OCI-LY3 (cell line): ENCODE data around the gene HIPK2.

Experiments used
- H2AFZ ChIP-seq: fragments of 200-600, 300-600 bp; shearing (Covaris generic); 2 replicates; pipeline ENCODE4 v1.6.0; 2014; ENCODE audit warnings: antibody characterized with exemption, low read depth, low read length
- H3K27ac ChIP-seq: fragments of 200-600, 300-600 bp; sonication (generic); 2 replicates; pipeline ENCODE4 v1.5.1; 2014; ENCODE audit warnings: mild to moderate bottlenecking, low read length, moderate library complexity, mixed read lengths
- H3K27me3 ChIP-seq: fragments of 200-600, 300-600 bp; sonication (generic); 2 replicates; pipeline ENCODE4 v1.6.1; 2014; ENCODE audit warnings: low read depth, low read length, mixed read lengths
- H3K36me3 ChIP-seq: fragments of 200-600, 300-600 bp; sonication (generic); replicated peaks from 2 replicates; pipeline ENCODE3; 2014; ENCODE audit warnings: low read depth, low read length, mixed read lengths
- H3K4me1 ChIP-seq: fragments of 300-600, 200-600 bp; sonication (generic); 2 replicates; pipeline ENCODE4 v1.6.1; 2014; ENCODE audit warnings: low read length, mixed read lengths
- H3K4me2 ChIP-seq: fragments of 200-600, 300-600 bp; sonication (generic); 2 replicates; pipeline ENCODE4 v1.6.1; 2014; ENCODE audit warnings: low read length, mixed read lengths
- H3K4me3 ChIP-seq: fragments of 300-600, 200-600 bp; sonication (generic); 2 replicates; pipeline ENCODE4 v1.5.1; 2014; ENCODE audit warnings: antibody characterized with exemption, mild to moderate bottlenecking, low read length, moderate library complexity
- H3K79me2 ChIP-seq: fragments of 300-600, 200-600 bp; shearing (Covaris generic); 2 replicates; pipeline ENCODE4 v1.6.1; 2014; ENCODE audit warnings: mild to moderate bottlenecking, low read length, mixed read lengths
- H3K9ac ChIP-seq: fragments of 300-600, 200-600 bp; shearing (Covaris generic); 2 replicates; pipeline ENCODE4 v1.6.0; 2014; ENCODE audit warnings: mild to moderate bottlenecking, low read length, moderate library complexity
- H3K9me3 ChIP-seq: fragments of 200-600, 300-600 bp; shearing (Covaris generic); 2 replicates; pipeline ENCODE4 v1.6.1; 2014; ENCODE audit warnings: low read length, mixed read lengths; ENCODE audit not compliant: insufficient read depth
- H4K20me1 ChIP-seq: fragments of 200-600, 300-600 bp; sonication (generic); 2 replicates; pipeline ENCODE4 v1.6.1; 2016; ENCODE audit warnings: low read length, mixed read lengths; ENCODE audit not compliant: insufficient read depth
- CTCF ChIP-seq: fragments of 200-600, 300-600 bp; sonication (generic); IDR thresholded peaks from 2 replicates; pipeline ENCODE4 v1.5.1; 2014; ENCODE audit warnings: antibody characterized with exemption, low read length, low read depth
- EZH2phosphoT487 ChIP-seq: fragments of 200-600 bp; shearing (Covaris generic); IDR thresholded peaks from 2 replicates; pipeline ENCODE4 v1.6.1; 2018; ENCODE audit warnings: antibody characterized with exemption, mixed run types, low read depth

Gene HIPK2

GRCh38 chr7:139589474-139589873 is 188.3 kb downstream of the HIPK2 start:
- H3K9ac ChIP-seq = no peak overlapping the region
- H3K9me3 ChIP-seq = no peaks in the 10 kb centered on the region
- no peak overlapping the region for H2AFZ ChIP-seq
- peaks cover 5% of the 10 kb centered on the region; the same call in 1 of the 2 replicates for H3K4me1 ChIP-seq
- no peak overlapping the region for H3K27ac ChIP-seq
- no peak overlapping the region for H3K4me2 ChIP-seq
- H3K4me3 ChIP-seq = no peak overlapping the region
- H4K20me1 ChIP-seq = no peaks in the 10 kb centered on the region
- no peaks in the 10 kb centered on the region for H3K79me2 ChIP-seq
- no peaks in the 10 kb centered on the region for H3K36me3 ChIP-seq
- peaks cover 39% of the 10 kb centered on the region for H3K27me3 ChIP-seq
- TF ChIP-seq EZH2phosphoT487 (no peak), CTCF (no peak)

DNA sequence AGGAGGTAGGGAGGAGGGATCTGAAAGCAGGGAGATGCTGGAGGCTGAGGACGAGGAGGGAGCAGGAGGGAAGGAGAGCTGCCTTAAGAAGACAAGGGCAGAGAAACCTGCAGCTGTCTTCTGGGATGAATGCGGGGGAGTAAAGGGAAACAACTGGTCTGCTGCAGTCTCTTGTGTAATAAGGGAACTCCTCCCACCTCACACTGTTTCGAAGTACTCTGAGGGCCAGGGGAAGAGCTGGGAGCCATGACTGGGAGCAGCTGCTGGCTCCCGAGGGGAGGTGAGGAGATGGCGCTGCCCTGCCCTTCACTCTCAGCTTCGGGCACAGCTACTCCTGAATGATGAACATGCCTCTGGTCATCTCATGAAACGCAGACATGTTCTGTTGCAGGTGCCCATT is 189.2 kb downstream of the HIPK2 start:
- no peak for TF ChIP-seq EZH2phosphoT487
- no peak for TF ChIP-seq CTCF
- Histone ChIP-seq H3K4me1 (peaks cover 5% of the 10 kb centered on the region; the same call in 1 of the 2 replicates), H3K4me3 (no peak overlapping the region), H3K9ac (no peak overlapping the region), H3K27me3 (peaks cover 39% of the 10 kb centered on the region), H3K36me3 (no peaks in the 10 kb centered on the region), H3K9me3 (no peaks in the 10 kb centered on the region), H4K20me1 (no peaks in the 10 kb centered on the region), H3K4me2 (no peak overlapping the region), H3K79me2 (no peaks in the 10 kb centered on the region), H2AFZ (no peak overlapping the region), H3K27ac (no peak overlapping the region)

DNA sequence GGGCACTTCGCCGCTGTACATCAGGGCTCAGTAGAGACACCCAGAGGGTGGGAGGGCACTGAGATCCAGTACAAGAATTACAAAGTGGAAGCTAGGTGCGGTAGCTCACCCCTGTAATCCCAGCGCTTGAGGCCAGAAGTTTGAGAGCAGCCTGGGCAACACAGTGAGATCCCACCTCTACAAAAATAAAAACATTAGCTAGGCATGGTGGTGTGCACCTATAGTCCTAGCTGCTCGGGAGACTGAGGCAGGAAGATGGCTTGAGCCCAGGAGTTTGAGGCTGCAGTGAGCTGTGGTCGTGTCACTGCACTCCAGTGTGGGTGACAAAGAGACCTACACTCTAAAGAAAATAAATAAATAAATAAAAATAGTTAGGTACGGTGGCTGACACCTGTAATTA is 190.3 kb downstream of the HIPK2 start:
- Histone ChIP-seq H3K9ac (no peak overlapping the region), H3K27me3 (peaks cover 30% of the 10 kb centered on the region), H2AFZ (no peak overlapping the region), H3K36me3 (no peaks in the 10 kb centered on the region), H3K79me2 (no peaks in the 10 kb centered on the region), H3K4me2 (no peak overlapping the region), H3K4me3 (no peak overlapping the region), H4K20me1 (no peaks in the 10 kb centered on the region), H3K4me1 (peaks cover 5% of the 10 kb centered on the region; the same call in 1 of the 2 replicates), H3K9me3 (no peaks in the 10 kb centered on the region), H3K27ac (no peak overlapping the region)
- no peak for TF ChIP-seq EZH2phosphoT487
- no peak for TF ChIP-seq CTCF

- H3K4me2 ChIP-seq = no peak overlapping the region
- no peak overlapping the region for H2AFZ ChIP-seq
- peaks cover 23% of the 10 kb centered on the region for H3K27me3 ChIP-seq
- TF ChIP-seq EZH2phosphoT487 = no peak
- no peak for TF ChIP-seq CTCF
- no peak overlapping the region for H3K27ac ChIP-seq
- no peaks in the 10 kb centered on the region for H3K79me2 ChIP-seq
- no peaks in the 10 kb centered on the region for H3K36me3 ChIP-seq
- H3K4me3 ChIP-seq = no peak overlapping the region
- H4K20me1 ChIP-seq = no peaks in the 10 kb centered on the region
- H3K9ac ChIP-seq = no peak overlapping the region
- peaks cover 5% of the 10 kb centered on the region; the same call in 1 of the 2 replicates for H3K4me1 ChIP-seq
- H3K9me3 ChIP-seq = no peaks in the 10 kb centered on the region
Observed at GRCh38 chr7:139586286-139586685, 191.5 kb downstream of the HIPK2 start.
